GM19438 (cell line): ENCODE results near the gene LTBP1.

Experiments
- ATAC-seq: cut with Tn5 transposase; IDR thresholded peaks from one replicate; pipeline ENCODE4 v1.9.1; 2021; ENCODE audit warnings: low read depth; ENCODE audit not compliant: unreplicated experiment

The LTBP1 gene

DNA sequence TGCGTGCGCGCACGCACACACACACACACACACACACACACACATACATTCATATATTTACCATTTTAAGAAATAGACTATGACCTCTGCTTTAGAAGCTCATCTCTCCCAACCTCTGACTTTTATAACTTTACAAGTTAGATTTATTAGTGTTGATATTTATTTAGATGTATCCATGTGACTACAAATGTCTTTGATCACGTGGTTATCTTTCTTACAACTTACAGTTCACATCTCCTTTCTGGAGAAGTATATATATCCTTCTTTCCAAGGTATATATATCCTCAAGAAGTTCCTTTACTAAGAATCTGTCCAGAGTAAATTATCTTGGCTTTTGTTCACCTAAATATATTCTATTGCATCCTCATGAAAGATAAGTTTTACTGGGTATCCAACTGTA is 16.3 kb upstream of the LTBP1 start:
- no peak for ATAC-seq

DNA sequence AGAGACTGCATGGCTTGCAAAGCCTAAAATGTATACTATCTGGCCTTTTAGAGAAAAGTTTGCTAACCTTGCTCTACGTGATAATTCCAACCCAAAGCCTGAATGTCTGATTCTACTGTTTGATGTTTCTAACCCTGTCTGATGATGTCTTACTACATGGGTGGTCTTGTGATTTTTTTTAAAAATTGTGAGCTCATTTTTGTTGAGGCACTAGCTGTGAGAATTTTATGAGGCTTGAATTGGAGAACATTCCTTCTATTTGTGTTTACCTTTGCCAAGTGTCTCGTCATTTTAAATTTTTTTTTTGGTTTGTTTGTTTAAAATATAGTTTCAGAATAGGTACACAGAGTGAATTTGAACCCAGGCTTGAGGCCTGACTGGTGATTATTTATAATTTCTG is 15.2 kb upstream of the LTBP1 start:
- ATAC-seq: no peak

DNA sequence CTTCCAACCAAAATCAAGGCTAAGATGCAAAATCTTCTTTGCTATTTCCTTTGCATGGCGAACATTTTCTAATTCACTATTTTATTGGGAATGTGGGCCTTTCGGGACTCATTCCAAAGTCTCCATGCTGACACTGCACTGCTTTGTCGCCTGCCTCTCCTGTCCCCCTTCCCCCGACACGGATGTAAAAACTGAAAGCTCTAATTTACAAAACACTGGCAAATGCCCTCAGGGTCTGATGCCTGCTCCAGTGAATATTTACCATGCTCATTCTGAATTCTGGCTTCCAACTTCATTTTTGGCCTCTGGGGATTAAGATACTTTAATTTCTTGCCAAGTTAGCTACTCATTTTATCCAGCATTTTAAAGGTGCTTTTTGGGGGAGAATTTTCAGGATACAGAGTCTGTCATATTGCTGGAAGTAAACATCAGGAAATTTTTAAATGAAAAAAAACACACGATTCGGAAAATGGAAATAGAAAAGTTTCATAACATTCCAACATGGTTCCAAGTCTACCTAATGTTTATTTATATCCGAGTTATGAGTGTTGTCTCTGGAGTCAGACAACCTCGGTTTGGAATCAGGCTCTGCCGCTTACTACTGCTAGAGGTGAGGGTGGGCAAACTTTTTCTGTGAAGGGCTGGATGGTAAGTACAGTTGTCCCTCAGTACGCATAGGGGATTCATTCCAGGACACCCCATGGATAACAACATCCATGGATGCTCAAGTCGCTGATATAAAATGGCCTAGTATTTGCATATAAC is 14.6 kb upstream of the LTBP1 start:
- ATAC-seq: no peak

DNA sequence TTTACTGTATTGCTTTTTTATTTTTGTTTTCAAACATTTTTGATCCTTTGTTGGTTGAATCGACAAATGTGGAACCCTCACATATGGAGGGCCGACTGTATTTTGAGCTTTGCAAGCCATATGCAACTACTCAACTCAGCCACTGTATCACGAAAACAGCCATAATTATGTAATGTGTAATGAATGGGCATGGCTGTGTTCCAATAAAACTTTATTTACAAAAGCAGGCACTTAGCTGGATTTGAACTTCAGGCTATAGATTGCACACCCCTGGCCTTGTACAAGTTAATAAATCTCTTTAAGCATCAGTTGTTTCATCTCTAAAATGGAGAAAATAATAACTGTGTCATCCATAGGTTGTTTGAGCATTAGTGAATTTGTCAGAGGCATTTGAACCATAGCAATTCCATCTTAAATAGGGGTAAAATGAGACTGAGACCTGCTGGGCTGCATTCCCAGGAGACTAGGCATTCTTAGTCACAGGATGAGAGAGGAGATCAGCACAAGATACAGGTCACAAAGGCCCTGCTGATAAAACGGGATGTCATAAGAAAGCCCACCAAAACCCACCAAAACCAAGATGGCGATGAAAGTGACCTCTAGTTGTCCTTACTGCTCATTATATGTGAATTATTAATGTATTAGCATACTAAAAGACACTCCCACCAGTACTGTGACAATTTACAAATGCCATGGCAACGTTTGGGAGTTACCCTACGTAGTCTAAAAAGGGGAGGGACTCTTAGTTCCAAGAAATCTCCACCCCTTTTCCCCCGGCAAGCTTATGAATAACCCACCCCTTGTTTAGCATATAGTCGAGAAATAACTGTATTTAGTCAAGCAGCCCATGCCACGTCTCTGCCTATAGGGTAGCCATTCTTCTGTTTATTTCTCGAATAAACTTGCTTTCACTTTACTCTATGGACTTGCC is 13.7 kb upstream of the LTBP1 start:
- ATAC-seq: no peak

DNA sequence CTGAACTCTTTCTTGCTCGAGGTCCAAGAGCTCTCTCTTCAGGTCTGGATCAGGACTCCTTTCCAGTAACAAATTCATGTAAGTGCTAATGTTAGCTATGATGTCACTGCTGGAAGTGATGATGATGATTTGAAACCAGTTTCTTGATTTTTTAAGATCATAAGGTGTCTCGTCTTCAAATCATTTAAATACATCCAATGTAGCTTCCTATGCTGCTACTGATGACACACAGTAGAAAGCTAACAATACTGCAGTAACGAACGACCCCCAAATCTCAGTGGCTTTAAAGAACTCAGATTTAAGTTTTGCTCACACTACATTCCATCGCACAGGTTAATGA is 13.0 kb upstream of the LTBP1 start:
- ATAC-seq: no peak

DNA sequence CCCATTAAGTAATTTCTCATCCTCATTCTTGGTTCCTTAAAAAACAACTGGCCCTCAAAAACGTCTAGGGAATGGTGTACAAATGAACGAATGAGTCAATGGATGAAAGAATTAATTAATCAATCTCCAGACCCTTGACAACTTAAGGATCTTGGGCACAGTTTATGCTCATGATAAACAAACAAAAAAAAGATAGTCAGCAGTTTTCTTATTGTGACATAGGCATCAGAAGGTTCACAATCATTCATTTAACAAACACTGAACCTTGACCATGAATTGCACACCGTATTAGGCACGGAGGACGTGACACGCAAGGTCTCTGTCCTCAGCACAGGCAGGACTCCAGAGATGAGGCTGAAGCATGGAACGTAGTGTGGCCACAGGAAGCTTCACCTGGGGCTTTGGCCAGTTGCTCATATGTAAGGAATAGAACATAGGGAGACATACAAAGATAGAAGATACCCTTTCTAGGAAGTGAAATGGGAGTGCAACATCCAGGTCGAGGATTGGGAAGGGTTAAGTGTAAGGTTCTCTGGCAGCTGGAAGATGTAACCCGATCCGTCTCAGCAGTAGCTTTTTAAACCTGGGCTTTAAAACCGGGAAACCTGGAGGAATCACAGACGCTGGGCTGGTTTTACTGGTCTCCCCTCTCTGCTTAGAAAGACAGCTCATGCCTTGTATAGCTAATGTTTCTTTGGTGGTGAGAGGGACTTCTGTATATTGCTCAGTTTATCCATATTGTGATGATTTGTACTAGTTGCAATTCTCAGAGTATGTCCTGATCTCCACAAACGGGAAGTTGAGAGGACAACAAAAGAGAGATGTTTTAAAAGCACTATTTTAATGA is 8.9 kb upstream of the LTBP1 start:
- no peak for ATAC-seq

DNA sequence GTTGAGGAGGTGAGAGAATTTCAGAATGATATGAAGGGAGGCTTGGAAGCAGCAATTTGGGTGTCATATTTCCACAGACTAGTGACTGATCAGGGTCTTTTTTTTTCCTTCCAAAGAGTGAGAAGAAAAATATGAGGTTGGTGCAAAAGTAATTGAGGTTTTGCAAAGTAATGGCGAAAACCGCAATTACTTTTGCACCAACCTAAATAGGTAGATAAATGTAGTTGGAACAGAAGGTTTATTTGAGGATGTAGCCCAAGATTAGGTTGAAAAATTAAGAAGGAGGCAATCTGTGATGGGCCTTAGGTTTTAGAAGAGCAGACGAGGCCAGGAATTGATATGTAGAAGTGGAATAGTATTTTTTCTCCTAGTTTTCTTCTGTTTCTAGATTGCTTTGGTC is 7.8 kb upstream of the LTBP1 start:
- ATAC-seq: no peak

DNA sequence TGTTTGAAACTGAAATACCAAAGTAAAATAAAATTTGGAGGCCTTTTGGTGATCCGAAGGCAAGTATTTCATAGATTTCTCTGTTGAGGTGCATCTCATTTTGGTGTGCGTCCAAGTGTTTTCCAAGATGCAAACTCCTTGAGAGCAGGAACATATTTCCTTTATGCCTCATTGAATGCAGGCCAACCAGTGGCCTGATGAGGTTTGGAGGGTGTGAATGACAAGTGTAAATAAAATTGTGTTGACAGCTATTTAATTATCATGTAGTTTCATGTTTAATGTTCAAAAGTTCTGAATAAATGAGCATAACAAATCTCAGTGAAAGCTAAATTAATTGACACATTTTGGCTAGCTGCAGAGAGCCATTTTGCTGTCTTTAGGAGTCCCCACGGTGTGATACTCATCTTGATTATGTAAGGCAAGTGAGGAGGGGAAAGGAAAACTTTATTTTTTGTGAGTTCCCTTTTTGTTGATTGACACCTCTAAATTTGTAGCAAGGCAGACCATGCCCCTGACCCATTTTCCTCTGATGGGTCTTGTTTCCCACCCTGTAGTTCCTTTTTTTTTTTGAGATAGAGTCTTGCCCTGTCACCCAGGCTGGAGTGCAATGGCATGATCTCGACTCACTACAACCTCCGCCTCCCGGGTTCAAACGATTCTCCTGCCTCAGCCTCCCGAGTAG is 6.3 kb upstream of the LTBP1 start:
- ATAC-seq: no peak

DNA sequence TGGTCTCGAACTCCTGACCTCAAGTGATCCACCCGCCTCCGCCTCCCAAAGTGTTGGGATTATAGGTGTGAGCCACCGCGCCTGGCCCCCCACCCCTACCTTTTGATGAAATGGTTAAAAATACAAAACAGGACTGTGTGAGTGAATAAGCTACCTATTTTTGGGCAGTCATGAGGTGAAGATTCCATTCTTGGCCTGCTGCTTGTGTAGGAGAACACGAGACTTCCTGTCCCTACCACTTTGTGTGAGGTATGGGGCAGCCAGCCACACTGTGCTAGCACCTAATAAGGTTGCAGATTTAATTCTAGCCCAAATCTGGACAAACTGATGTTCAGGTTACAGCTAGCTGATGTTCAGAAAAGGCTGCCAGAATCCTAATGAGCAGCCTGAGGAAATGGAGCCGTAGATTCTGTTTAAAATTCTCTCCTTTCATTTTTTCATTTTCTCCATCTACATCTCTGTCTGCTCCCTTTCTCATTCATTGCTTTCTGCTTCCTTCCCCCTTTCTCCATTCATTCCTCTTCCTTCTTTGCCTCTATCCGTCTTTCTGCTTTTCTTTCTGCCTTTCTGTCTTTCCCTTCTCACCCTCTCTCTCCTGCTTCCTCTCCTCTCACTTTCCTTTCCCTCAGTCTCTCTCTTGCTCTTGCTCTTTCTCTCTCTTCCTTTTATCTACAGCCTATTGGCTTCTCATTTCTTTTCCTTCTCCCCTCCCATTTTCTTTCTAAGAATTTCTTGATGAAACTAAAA is 4.6 kb upstream of the LTBP1 start:
- no peak for ATAC-seq

DNA sequence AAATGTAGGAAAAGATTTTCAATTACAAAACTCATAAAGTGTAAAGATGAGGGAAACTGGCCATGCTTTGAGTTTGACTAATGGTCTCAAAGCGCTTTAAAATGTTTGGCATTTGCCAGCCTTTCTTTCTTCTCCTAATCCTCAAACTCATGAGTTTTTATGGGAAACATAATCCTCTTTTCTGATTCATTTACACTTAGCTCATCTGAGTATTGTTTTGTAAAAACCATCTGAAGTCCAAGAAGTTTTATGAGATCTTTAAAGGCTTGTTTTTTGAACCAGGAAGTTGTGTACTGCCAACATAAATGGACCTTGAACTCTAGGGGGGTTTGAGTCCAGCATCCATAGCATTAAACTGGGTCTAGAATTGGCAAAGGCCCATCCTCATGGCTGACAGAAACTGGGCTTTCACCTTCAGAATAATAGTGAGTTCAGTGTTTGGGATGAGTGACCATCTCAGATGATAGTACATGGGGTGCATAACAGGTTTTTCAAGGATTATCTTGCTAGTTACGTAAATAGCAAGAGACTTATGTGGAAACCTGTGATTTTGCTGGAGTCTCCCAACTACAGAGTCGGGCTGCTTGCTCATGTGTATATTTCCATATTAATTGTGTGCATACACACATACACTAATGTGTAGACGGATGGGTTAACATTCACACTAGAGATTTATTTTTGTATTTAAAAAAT is 3.8 kb upstream of the LTBP1 start:
- no peak for ATAC-seq

DNA sequence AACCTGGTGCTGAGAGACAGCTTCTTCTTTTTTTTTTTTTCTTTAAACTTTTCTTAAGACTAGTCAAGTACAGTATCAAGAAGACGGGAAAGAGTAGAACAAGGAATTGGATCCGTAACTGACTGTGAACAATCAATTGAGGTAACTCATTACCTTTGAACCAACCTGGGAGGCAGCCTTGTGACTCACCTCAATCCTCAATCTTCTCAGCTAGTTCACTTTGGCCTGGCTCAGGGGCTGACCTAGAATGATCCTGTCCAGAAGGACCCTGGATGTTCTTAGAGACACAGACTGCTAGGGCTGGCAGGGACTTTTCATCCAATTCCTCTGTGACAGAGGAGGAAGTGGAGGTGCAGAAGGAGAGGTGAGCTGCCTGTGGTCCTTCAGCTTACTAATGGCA is 1.5 kb upstream of the LTBP1 start:
- ATAC-seq: no peak

DNA sequence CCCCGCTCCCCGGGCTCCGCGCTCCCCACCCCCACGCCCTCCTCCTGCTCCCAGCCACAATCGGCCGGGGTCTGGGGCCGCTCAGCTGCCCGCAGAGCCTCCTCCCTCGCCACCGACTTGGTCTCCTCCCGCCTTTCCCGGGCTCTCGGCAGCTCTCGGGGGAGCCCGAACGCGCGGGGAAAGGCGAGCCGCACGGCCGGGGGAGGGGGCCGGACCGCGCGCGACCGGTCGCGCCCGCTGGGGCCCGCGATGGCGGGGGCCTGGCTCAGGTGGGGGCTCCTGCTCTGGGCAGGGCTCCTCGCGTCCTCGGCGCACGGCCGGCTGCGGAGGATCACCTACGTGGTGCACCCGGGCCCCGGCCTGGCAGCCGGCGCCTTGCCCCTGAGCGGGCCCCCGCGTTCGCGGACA is 327 bp downstream of the LTBP1 start:
- ATAC-seq: peak; percentile 24

DNA sequence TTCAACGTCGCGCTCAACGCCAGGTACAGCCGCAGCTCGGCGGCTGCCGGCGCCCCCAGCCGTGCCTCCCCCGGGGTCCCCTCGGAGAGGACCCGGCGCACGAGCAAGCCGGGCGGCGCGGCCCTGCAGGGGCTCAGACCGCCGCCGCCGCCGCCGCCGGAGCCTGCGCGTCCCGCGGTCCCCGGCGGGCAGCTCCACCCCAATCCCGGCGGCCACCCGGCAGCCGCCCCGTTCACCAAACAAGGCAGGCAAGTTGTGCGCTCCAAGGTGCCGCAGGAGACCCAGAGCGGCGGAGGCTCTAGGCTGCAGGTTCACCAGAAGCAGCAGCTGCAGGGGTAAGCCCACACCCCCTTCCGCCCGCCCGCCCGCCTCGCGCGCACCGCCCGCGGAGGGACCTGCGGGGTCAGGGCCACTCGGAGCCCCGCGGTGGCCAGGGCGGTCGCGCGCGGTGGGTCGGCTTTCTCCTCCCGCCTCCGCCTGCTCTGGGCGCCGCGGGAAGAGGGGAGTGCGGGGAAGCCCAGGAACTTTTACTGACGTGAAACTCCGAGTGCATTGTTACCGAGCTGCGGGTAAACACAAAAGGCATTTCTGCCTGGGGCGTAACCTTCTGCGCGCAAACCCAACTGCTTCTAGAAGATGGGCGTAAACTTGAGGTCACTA is 861 bp downstream of the LTBP1 start:
- ATAC-seq: peak; percentile 32

DNA sequence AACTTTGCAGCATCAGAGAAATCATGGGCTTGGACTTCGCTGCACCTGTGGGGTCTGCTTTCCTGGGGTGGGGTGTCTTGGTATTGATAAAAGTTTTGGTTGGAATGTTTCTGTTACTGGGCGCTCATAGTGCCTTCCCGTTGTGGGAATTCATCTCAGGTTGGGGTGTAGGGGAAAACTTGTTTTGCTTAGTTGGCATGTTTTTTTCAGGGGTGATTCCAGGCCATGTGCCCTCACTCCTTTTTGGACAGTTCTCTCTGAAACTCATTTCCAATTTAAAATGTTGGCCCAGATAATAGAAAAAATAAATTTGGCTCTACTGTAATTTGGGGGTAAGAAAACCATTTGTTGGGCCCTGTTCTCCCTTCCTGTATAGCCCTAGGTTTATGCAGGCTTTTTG is 1.5 kb downstream of the LTBP1 start:
- ATAC-seq: no peak

DNA sequence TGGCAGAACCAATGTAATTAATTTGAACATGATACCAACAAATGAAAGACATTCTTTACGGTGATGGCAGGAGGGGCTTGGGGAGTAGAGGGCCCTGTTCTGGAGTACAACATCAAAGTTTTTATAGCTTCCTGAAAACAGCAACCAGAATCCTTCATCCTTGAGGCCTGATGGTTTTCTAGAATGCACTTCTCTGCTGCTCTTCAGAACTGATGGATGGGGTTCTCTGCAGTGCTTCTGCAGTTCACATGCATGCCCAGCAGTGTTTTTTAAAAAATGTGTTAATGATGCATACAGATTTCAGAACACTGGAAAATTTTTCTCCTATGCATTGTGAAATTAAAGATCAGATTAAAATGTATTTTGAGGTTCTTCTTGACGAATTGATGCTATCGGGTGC is 2.5 kb downstream of the LTBP1 start:
- no peak for ATAC-seq

DNA sequence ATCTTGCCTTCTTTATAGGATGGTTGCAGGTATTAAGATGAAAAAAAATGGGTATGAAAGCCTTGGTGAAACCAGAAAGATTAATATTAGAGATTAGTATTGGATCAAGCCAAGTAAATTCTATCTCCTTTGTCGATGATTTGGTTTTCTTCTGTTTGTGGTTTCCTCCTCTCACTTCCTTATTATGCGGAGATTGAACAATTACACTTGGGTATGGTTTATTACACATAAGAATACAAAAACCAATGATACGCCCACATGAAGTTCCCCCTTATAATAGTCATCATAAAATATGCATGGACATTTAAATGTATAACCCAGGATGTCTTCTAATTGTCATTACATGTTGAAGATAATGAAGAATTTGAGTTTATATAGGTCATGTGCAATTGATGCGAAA is 4.9 kb downstream of the LTBP1 start:
- ATAC-seq: no peak

DNA sequence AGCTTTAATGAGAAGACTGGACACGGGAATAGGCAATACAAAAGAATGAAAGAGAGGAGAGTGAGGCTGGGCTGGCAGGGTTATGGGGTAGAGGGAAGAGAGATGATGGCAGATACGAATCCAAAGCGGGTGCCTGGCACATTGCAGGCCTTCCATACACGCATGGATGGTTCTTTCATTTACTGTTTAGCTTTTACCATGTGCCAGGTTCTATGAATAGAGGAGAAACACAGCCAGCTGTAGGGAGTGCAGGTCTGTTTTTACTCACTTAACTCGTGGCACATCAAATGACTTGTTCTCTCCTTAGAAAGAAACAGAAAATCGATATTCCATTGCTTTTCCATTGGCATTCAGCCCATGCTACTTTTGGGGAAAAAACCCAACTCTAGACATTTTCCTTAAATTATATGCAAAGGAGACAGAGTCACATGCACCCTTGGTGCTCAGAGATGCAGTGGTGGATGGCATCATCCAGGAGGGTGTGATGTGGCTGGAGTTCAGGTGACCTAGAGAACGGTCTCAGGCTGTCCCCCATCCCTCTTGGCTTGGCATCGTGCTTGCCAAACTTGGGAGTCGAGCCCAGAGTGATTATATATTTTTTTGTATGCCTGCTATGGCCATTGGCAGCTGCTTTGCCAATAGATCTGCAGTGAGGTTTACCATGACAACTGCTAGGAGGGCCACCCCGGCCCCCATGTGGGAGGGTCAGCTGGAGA is 6.2 kb downstream of the LTBP1 start:
- ATAC-seq: no peak

DNA sequence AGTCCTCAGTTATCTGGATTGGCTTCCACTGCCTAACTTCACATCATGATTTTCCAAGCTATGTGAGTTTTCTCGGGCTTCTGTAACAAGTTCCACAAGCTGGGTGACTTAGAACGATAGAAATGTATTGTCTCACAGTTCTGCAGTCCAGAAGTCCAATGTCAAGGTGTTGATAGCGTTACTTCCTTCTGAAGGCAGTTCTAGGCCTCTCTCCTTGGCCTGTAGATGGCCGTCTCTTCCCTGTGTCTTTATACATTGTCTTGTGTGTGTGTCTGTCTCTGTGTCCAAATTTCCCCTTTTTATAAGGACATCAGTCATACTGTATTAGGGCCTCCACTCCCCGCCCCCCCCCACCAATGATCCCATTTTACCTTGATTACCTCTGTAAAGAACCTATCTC is 7.5 kb downstream of the LTBP1 start:
- ATAC-seq: no peak
